Activated CD8-positive, alpha-beta memory T cell treated with anti-CD3 and anti-CD28 coated beads for 36 hours (primary cell): ENCODE results near the gene TBX1. TPM values are rescaled to one million over a fixed set of nuclear protein-coding genes. Genes with fewer than 3 reads are reported as not detected.

ENCODE experiments used
- CTCF ChIA-PET: fragments of 350-600 bp; sonication (Branson Sonifier 250); formaldehyde crosslinking; loops from one replicate; lab custom pipeline; 2021; ENCODE audit warnings: antibody characterized with exemption; lab: Charles Lee
- POLR2A ChIA-PET: fragments of 350-600 bp; sonication (Branson Sonifier 250); formaldehyde crosslinking; loops from one replicate; lab custom pipeline; 2021; ENCODE audit warnings: antibody characterized with exemption; lab: Charles Lee
- total RNA-seq, 2 experiments: library from RNA; stranded (reverse); gene quantifications; one replicate each; pipeline ENCODE4 v1.2.3, GENCODE V29; 2021

TBX1 gene
- total RNA-seq, 2 experiments from 2014 or later: not detected

- ChIA-PET POLR2A (no interaction called here), CTCF (interaction anchor here (1.7 kb wide), 1 partner anchor 69 kb away, joined by 4 read pairs; no protein-coding TSS in a partner anchor)
These were observed 39.0 kb downstream of the TBX1 start for GRCh38 chr22:19799322-19800190.

GRCh38 chr22:19800306-19800705 lies 39.7 kb downstream of the TBX1 start:
- POLR2A ChIA-PET: no interaction called here
- CTCF ChIA-PET: no interaction called here

- POLR2A ChIA-PET: no interaction called here
- CTCF ChIA-PET: no interaction called here
These were observed 40.2 kb downstream of the TBX1 start for GRCh38 chr22:19800761-19801244.

GRCh38 chr22:19801340-19802000 lies 40.9 kb downstream of the TBX1 start:
- ChIA-PET CTCF (no interaction called here), POLR2A (no interaction called here)

GRCh38 chr22:19802001-19802893 lies 41.7 kb downstream of the TBX1 start:
- CTCF ChIA-PET: no interaction called here
- POLR2A ChIA-PET: no interaction called here

- ChIA-PET POLR2A (no interaction called here), CTCF (no interaction called here)
These were observed 42.5 kb downstream of the TBX1 start for GRCh38 chr22:19802894-19803735.

GRCh38 chr22:19803736-19804267 lies 43.2 kb downstream of the TBX1 start:
- ChIA-PET POLR2A (no interaction called here), CTCF (no interaction called here)

GRCh38 chr22:19805821-19806212 lies 45.2 kb downstream of the TBX1 start:
- ChIA-PET POLR2A (no interaction called here), CTCF (no interaction called here)

GRCh38 chr22:19806213-19807160 lies 45.9 kb downstream of the TBX1 start:
- POLR2A ChIA-PET: no interaction called here
- CTCF ChIA-PET: no interaction called here

GRCh38 chr22:19807161-19807913 lies 46.8 kb downstream of the TBX1 start:
- CTCF ChIA-PET: no interaction called here
- POLR2A ChIA-PET: no interaction called here

GRCh38 chr22:19807914-19808872 lies 47.6 kb downstream of the TBX1 start:
- POLR2A ChIA-PET: no interaction called here
- CTCF ChIA-PET: interaction anchor here (0.7 kb wide), 1 partner anchor 162 kb away, joined by 3 read pairs; no protein-coding TSS in a partner anchor

GRCh38 chr22:19808873-19809478 lies 48.4 kb downstream of the TBX1 start:
- ChIA-PET CTCF (interaction anchor here (0.7 kb wide), 1 partner anchor 161 kb away, joined by 3 read pairs; no protein-coding TSS in a partner anchor), POLR2A (no interaction called here)

- ChIA-PET CTCF (no interaction called here), POLR2A (no interaction called here)
These were observed 49.2 kb downstream of the TBX1 start for GRCh38 chr22:19809741-19810140.

GRCh38 chr22:19810381-19811201 lies 50.0 kb downstream of the TBX1 start:
- POLR2A ChIA-PET: no interaction called here
- CTCF ChIA-PET: interaction anchor here (0.7 kb wide), 1 partner anchor 80 kb away, joined by 4 read pairs; no protein-coding TSS in a partner anchor
